ENCODE measurements around the gene TIMM22. TPM values are rescaled to one million over a fixed set of nuclear protein-coding genes. Genes with fewer than 3 reads are reported as not detected.
"Not testable (repeated sequence)": the region's sequence is repeated elsewhere in the genome, so short reads cannot be mapped to it uniquely, and the experiment has no call there.

Gene TIMM22
- 12.6 and 12.8 TPM in 2 replicates for total RNA-seq
- long read RNA-seq, transcript TIMM22-201 (4 exons, 3,194 nt), result major isoform, 165 of 173 reads
- long read RNA-seq, partial matches to known transcripts, result 2 of 173 reads
- long read RNA-seq, other reads (novel, unspliced or antisense), result 6 of 173 reads

- H3K27me3 Mint-ChIP-seq (ENCODE audit: unreplicated experiment), result no peaks in the 10 kb centered on the region
- peak; percentile 97 for DNase-seq (ENCODE audit: extremely low spot score, unreplicated experiment)
- TF ChIP-seq CTCF (IDR thresholded peaks at IDR 0.05), result peak; percentile 87
- peaks cover 36% of the 10 kb centered on the region for H3K4me1 Mint-ChIP-seq (ENCODE audit: unreplicated experiment)
- peak within 1 kb of the TSS; percentile 100 for H3K27ac Mint-ChIP-seq (ENCODE audit: unreplicated experiment)
- H3K9me3 Mint-ChIP-seq (ENCODE audit: unreplicated experiment), result no peaks in the 10 kb centered on the region
- peaks cover 10% of the 10 kb centered on the region for H3K36me3 Mint-ChIP-seq (ENCODE audit: unreplicated experiment)
- peak within 1 kb of the TSS; percentile 97 for H3K4me3 Mint-ChIP-seq (ENCODE audit: unreplicated experiment)
Observed at GRCh38 chr17:996554-997344, at the start of gene TIMM22. Gene TIMM22 (plus strand): TSS chr17:997129. CDS start chr17:997143, 14 bp downstream.

GRCh38 chr17:948284-948852, 48.6 kb upstream of the TIMM22 start:
- H3K36me3 Mint-ChIP-seq (ENCODE audit: unreplicated experiment), result peaks cover 7% of the 10 kb centered on the region
- DNase-seq (ENCODE audit: extremely low spot score, unreplicated experiment), result peak; percentile 89
- no peaks in the 10 kb centered on the region for H3K27me3 Mint-ChIP-seq (ENCODE audit: unreplicated experiment)
- H3K27ac Mint-ChIP-seq (ENCODE audit: unreplicated experiment), result peak overlapping the region; percentile 91
- TF ChIP-seq CTCF (IDR thresholded peaks at IDR 0.05), result no peak
- peaks cover 46% of the 10 kb centered on the region for H3K4me1 Mint-ChIP-seq (ENCODE audit: unreplicated experiment)
- peak overlapping the region; percentile 4 for H3K4me3 Mint-ChIP-seq (ENCODE audit: unreplicated experiment)
- no peaks in the 10 kb centered on the region for H3K9me3 Mint-ChIP-seq (ENCODE audit: unreplicated experiment)

- DNase-seq (ENCODE audit: extremely low spot score, unreplicated experiment), result no peak
- Mint-ChIP-seq H3K27me3 (ENCODE audit: unreplicated experiment) (no peaks in the 10 kb centered on the region), H3K4me1 (ENCODE audit: unreplicated experiment) (peaks cover 54% of the 10 kb centered on the region), H3K4me3 (ENCODE audit: unreplicated experiment) (peak overlapping the region; percentile 61), H3K36me3 (ENCODE audit: unreplicated experiment) (peaks cover 3% of the 10 kb centered on the region), H3K27ac (ENCODE audit: unreplicated experiment) (peak overlapping the region; percentile 89), H3K9me3 (ENCODE audit: unreplicated experiment) (no peaks in the 10 kb centered on the region)
- TF ChIP-seq CTCF (IDR thresholded peaks at IDR 0.05), result no peak
Observed at GRCh38 chr17:949623-950303, 47.2 kb upstream of the TIMM22 start.

GRCh38 chr17:951325-952132, 45.4 kb upstream of the TIMM22 start:
- no peak for TF ChIP-seq CTCF (IDR thresholded peaks at IDR 0.05)
- Mint-ChIP-seq H3K4me1 (ENCODE audit: unreplicated experiment) (peaks cover 64% of the 10 kb centered on the region), H3K9me3 (ENCODE audit: unreplicated experiment) (no peaks in the 10 kb centered on the region), H3K36me3 (ENCODE audit: unreplicated experiment) (no peaks in the 10 kb centered on the region), H3K27me3 (ENCODE audit: unreplicated experiment) (no peaks in the 10 kb centered on the region), H3K27ac (ENCODE audit: unreplicated experiment) (peak overlapping the region; percentile 89), H3K4me3 (ENCODE audit: unreplicated experiment) (peak overlapping the region; percentile 40)
- peak; percentile 89 for DNase-seq (ENCODE audit: extremely low spot score, unreplicated experiment)

- Mint-ChIP-seq H3K27ac (ENCODE audit: unreplicated experiment) (peak overlapping the region; percentile 98), H3K4me1 (ENCODE audit: unreplicated experiment) (peaks cover 75% of the 10 kb centered on the region)
- H3K9me3 Mint-ChIP-seq (ENCODE audit: unreplicated experiment); H3K27me3 Mint-ChIP-seq (ENCODE audit: unreplicated experiment); H3K4me3 Mint-ChIP-seq (ENCODE audit: unreplicated experiment); DNase-seq (ENCODE audit: extremely low spot score, unreplicated experiment); H3K36me3 Mint-ChIP-seq (ENCODE audit: unreplicated experiment): not testable (repeated sequence)
Observed at GRCh38 chr17:952592-952991, 44.3 kb upstream of the TIMM22 start.
